Measurements from ENCODE around the gene GAK. TPM values are rescaled to one million over a fixed set of nuclear protein-coding genes. Genes with fewer than 3 reads are reported as not detected.

GAK gene
- total and polyA plus RNA-seq, 2 of the 13 experiments (the other 11 are each of a cell fraction or from before 2014, with no cell fraction given), result 17.5 to 44.3 TPM

DNA sequence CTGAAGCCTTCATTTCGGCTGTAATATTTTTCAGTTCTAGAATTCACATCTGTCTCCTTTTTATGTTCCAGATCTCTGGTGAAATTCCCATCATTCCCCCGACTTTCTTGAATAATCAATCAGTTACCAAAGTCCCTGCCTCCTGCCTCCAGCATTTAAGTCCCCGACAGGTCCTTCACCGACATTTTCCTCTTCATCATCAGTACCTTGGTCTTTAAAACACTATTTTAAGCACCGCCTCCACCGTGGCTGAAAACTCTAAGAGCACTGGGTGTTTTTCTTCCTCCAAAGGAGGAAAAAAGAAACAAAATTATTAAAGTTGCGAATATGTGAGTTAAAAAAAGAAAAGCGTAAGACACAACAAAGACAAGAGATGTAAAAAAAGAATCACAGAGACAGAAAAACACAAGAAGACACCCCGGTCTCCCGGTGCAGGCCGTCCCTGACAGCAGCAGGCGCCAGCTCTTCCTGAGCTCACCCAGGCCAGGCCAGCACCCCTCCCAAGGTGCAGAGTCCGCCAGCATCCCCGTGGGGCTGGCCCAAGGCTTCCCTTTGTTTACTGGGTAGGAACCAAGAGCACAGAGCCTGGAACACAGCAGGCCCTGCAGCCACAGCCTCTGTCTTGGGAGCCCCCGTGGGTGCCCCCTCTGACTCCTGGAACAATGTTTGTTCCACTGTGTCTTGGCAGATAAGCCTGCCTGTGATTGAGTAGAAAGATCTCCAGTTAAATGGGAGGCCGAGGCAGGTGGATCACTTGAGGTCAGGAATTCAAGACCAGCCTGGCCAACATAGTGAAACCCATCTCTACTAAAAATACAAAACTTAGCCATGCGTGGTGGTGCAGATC is 56.9 kb downstream of the GAK start (continued):
- TF ChIP-seq FOXJ3 (CRISPR knock-in tag; IDR thresholded peaks at IDR 0.05; ENCODE audit: borderline replicate concordance) (peak; percentile 81; the same call in 1 of the 2 replicates), ZFX (CRISPR knock-in tag; IDR thresholded peaks at IDR 0.05; ENCODE audit: low read depth) (peak; percentile 72), ZNF878 (CRISPR knock-in tag; IDR thresholded peaks at IDR 0.05) (no peak), ZNF558 (CRISPR knock-in tag; IDR thresholded peaks at IDR 0.05; ENCODE audit: borderline replicate concordance) (no peak), ZNF839 (CRISPR knock-in tag; IDR thresholded peaks at IDR 0.05; ENCODE audit: borderline replicate concordance) (no peak), ZNF746 (CRISPR knock-in tag; IDR thresholded peaks at IDR 0.05) (no peak), ZNF567 (CRISPR knock-in tag; IDR thresholded peaks at IDR 0.05; ENCODE audit: borderline replicate concordance) (0 out of 2 replicates have a peak, but pooled peaks have one; percentile 57), GATA4 (IDR thresholded peaks at IDR 0.05; ENCODE audit: borderline replicate concordance, low read depth) (no peak), SIX1 (CRISPR knock-in tag; IDR thresholded peaks at IDR 0.05; ENCODE audit: borderline replicate concordance) (no peak), ZNF460 (CRISPR knock-in tag; IDR thresholded peaks at IDR 0.05; ENCODE audit: borderline replicate concordance) (peak; percentile 26; the same call in 1 of the 2 replicates), CENPX (CRISPR knock-in tag; IDR thresholded peaks at IDR 0.05) (no peak), DDIT3 (CRISPR knock-in tag; IDR thresholded peaks at IDR 0.05) (no peak), RAD51 (IDR thresholded peaks at IDR 0.05; ENCODE audit: borderline replicate concordance) (no peak), ZNF350 (CRISPR knock-in tag; IDR thresholded peaks at IDR 0.05; ENCODE audit: borderline replicate concordance, low read depth) (peak; percentile 17; the same call in 1 of the 2 replicates), ATF1 (CRISPR knock-in tag; IDR thresholded peaks at IDR 0.05) (no peak), GLI4 (CRISPR knock-in tag; IDR thresholded peaks at IDR 0.05; ENCODE audit: borderline replicate concordance) (no peak), SOX5 (CRISPR knock-in tag; IDR thresholded peaks at IDR 0.05; ENCODE audit: borderline replicate concordance) (peak; percentile 51; the same call in 1 of the 2 replicates), ZFP37 (CRISPR knock-in tag; IDR thresholded peaks at IDR 0.05; ENCODE audit: borderline replicate concordance) (peak; percentile 29; the same call in 1 of the 2 replicates), KDM2A (CRISPR knock-in tag; IDR thresholded peaks at IDR 0.05; ENCODE audit: borderline replicate concordance, low read depth) (no peak; the same call in 1 of the 2 replicates), MYNN (CRISPR knock-in tag; IDR thresholded peaks at IDR 0.05; ENCODE audit: low read depth) (no peak), ZBTB8A (CRISPR knock-in tag; IDR thresholded peaks at IDR 0.05; ENCODE audit: borderline replicate concordance, low read depth) (no peak), SIN3A (IDR thresholded peaks at IDR 0.05; ENCODE audit: borderline replicate concordance, low read depth, low read length) (no peak), JDP2 (CRISPR knock-in tag; IDR thresholded peaks at IDR 0.05; ENCODE audit: borderline replicate concordance) (no peak)
- TF ChIP-seq, protein P1, sequence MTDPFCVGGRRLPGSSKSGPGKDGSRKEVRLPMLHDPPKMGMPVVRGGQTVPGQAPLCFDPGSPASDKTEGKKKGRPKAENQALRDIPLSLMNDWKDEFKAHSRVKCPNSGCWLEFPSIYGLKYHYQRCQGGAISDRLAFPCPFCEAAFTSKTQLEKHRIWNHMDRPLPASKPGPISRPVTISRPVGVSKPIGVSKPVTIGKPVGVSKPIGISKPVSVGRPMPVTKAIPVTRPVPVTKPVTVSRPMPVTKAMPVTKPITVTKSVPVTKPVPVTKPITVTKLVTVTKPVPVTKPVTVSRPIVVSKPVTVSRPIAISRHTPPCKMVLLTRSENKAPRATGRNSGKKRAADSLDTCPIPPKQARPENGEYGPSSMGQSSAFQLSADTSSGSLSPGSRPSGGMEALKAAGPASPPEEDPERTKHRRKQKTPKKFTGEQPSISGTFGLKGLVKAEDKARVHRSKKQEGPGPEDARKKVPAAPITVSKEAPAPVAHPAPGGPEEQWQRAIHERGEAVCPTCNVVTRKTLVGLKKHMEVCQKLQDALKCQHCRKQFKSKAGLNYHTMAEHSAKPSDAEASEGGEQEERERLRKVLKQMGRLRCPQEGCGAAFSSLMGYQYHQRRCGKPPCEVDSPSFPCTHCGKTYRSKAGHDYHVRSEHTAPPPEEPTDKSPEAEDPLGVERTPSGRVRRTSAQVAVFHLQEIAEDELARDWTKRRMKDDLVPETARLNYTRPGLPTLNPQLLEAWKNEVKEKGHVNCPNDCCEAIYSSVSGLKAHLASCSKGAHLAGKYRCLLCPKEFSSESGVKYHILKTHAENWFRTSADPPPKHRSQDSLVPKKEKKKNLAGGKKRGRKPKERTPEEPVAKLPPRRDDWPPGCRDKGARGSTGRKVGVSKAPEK (CRISPR knock-in tag; IDR thresholded peaks at IDR 0.05; ENCODE audit: borderline replicate concordance), result no peak
